GM23248 (cell line): ENCODE data around the gene KCNMA1.

Experiments used
- EZH2 ChIP-seq: fragments of 200-600 bp; sonication (generic); IDR thresholded peaks from 2 replicates; pipeline ENCODE4 v1.6.1; 2018; ENCODE audit warnings: antibody characterized with exemption, mild to moderate bottlenecking; ENCODE audit not compliant: insufficient read depth, poor library complexity, severe bottlenecking
- EZH2phosphoT487 ChIP-seq: fragments of 200-600 bp; sonication (generic); IDR thresholded peaks from 2 replicates; pipeline ENCODE4 v1.6.1; 2018; ENCODE audit warnings: antibody characterized with exemption, moderate library complexity, mild to moderate bottlenecking, low read depth; ENCODE audit not compliant: insufficient read depth

GRCh38 chr10:77287647-77288120 is 349.9 kb downstream of the KCNMA1 start:
- no peak for TF ChIP-seq EZH2phosphoT487
- TF ChIP-seq EZH2: no peak
